WTC11 (cell line): Measurements from ENCODE around the gene STRN4. TPM values are rescaled to one million over a fixed set of nuclear protein-coding genes. Genes with fewer than 3 reads are reported as not detected.
"Not testable (repeated sequence)": the region's sequence is repeated elsewhere in the genome, so short reads cannot be mapped to it uniquely, and the experiment has no call there.

Experiments used
- ATAC-seq: fragments of 200-7000 bp; cut with Tn5 transposase; 2 replicates; pipeline ENCODE4 v1.10.0; 2021; ENCODE audit warnings: mild to moderate bottlenecking, moderate library complexity
- CTCF ChIA-PET: fragments of 300-600 bp; sonication (Branson Sonifier 250); formaldehyde crosslinking; loops from one replicate; lab custom pipeline; 2021; ENCODE audit warnings: antibody characterized with exemption; lab: Charles Lee
- POLR2A ChIA-PET: fragments of 350-600 bp; sonication (Branson Sonifier 250); formaldehyde crosslinking; loops from one replicate; lab custom pipeline; 2021; ENCODE audit warnings: antibody characterized with exemption; lab: Charles Lee
- DNase-seq: peaks from one replicate; pipeline ENCODE4 v3.0.0; 2021; ENCODE audit warnings: low spot score
- H3K27ac Mint-ChIP-seq: 2 replicates; pipeline ENCODE4 v1.8.0; 2021; ENCODE audit warnings: mixed read lengths
- H3K27me3 Mint-ChIP-seq: 2 replicates; pipeline ENCODE4 v1.8.0; 2021; ENCODE audit warnings: low read depth, mild to moderate bottlenecking, moderate library complexity, mixed read lengths
- H3K36me3 Mint-ChIP-seq: 2 replicates; pipeline ENCODE4 v1.8.0; 2021; ENCODE audit warnings: mixed read lengths
- H3K4me1 Mint-ChIP-seq: 2 replicates; pipeline ENCODE4 v1.8.0; 2022; ENCODE audit warnings: mixed read lengths
- H3K4me3 Mint-ChIP-seq: 2 replicates; pipeline ENCODE4 v1.8.0; 2021; ENCODE audit warnings: mild to moderate bottlenecking, moderate library complexity, mixed read lengths
- H3K9me3 Mint-ChIP-seq: 2 replicates; pipeline ENCODE4 v1.8.0; 2021; ENCODE audit warnings: mixed read lengths
- CREB1 ChIP-seq: sonication (generic); formaldehyde crosslinking; IDR thresholded peaks from 2 replicates; pipeline ENCODE4 v1.8.0; 2023; ENCODE audit warnings: mild to moderate bottlenecking, missing genetic modification reagents
- CREM ChIP-seq: sonication (generic); formaldehyde crosslinking; IDR thresholded peaks from 2 replicates; pipeline ENCODE4 v1.8.1; 2022; ENCODE audit warnings: mild to moderate bottlenecking, missing genetic modification reagents, moderate library complexity
- ETV6 ChIP-seq: sonication (generic); formaldehyde crosslinking; IDR thresholded peaks from 2 replicates; pipeline ENCODE4 v1.8.1; 2022; ENCODE audit warnings: mild to moderate bottlenecking, missing genetic modification reagents
- FOXK1 ChIP-seq: sonication (generic); formaldehyde crosslinking; IDR thresholded peaks from 2 replicates; pipeline ENCODE4 v1.8.0; 2022; ENCODE audit warnings: mild to moderate bottlenecking, moderate library complexity, missing genetic modification reagents
- GABPB1 ChIP-seq: sonication (generic); formaldehyde crosslinking; IDR thresholded peaks from 2 replicates; pipeline ENCODE4 v1.8.1; 2023; ENCODE audit warnings: mild to moderate bottlenecking, missing genetic modification reagents
- NFYB ChIP-seq: sonication (generic); formaldehyde crosslinking; conservative IDR thresholded peaks from 2 replicates; pipeline ENCODE4 v1.8.0; 2022; ENCODE audit warnings: low read depth, missing genetic modification reagents
- PRRX2 ChIP-seq: fragments of 250-450 bp; sonication (Bioruptor Pico); IDR thresholded peaks from 2 replicates; pipeline ENCODE4 v1.8.0; 2021; ENCODE audit warnings: mild to moderate bottlenecking
- RORB ChIP-seq: fragments of 250-450 bp; sonication (Bioruptor Pico); IDR thresholded peaks from 2 replicates; pipeline ENCODE4 v1.9.0; 2021; ENCODE audit warnings: mild to moderate bottlenecking
- SP1 ChIP-seq: sonication (generic); formaldehyde crosslinking; conservative IDR thresholded peaks from 2 replicates; pipeline ENCODE4 v1.8.1; 2022; ENCODE audit warnings: missing genetic modification reagents
- ZNF138 ChIP-seq: sonication (generic); formaldehyde crosslinking; conservative IDR thresholded peaks from 2 replicates; pipeline ENCODE4 v1.8.1; 2022; ENCODE audit warnings: mild to moderate bottlenecking, moderate library complexity, missing genetic modification reagents
- ZNF232 ChIP-seq: sonication (generic); formaldehyde crosslinking; IDR thresholded peaks from 2 replicates; pipeline ENCODE4 v1.8.0; 2022; ENCODE audit warnings: mild to moderate bottlenecking, missing genetic modification reagents
- ZNF671 ChIP-seq: fragments of 250-450 bp; sonication (Bioruptor Pico); IDR thresholded peaks from 2 replicates; pipeline ENCODE4 v1.8.0; 2021; ENCODE audit warnings: mild to moderate bottlenecking
- total RNA-seq: library from RNA; stranded (reverse); gene quantifications from 3 replicates; pipeline ENCODE4 v1.2.3, GENCODE V29; 2021
- TF ChIP-seq, protein P1 (sequence below): sonication (generic); formaldehyde crosslinking; IDR thresholded peaks from 2 replicates; pipeline ENCODE4 v1.8.0; 2022; ENCODE audit warnings: mild to moderate bottlenecking, missing genetic modification reagents
- TF ChIP-seq, protein P2 (sequence below): sonication (generic); formaldehyde crosslinking; IDR thresholded peaks from 2 replicates; pipeline ENCODE4 v1.8.1; 2022; ENCODE audit warnings: missing genetic modification reagents, borderline replicate concordance
- TF ChIP-seq, protein P3 (sequence below): sonication (generic); formaldehyde crosslinking; IDR thresholded peaks from 2 replicates; pipeline ENCODE4 v1.8.1; 2022; ENCODE audit warnings: mild to moderate bottlenecking, missing genetic modification reagents, moderate library complexity, borderline replicate concordance
- TF ChIP-seq, protein P4 (sequence below): sonication (generic); formaldehyde crosslinking; IDR thresholded peaks from 2 replicates; pipeline ENCODE4 v1.8.1; 2023; ENCODE audit warnings: mild to moderate bottlenecking, moderate library complexity, missing genetic modification reagents

The STRN4 gene
- total RNA-seq, 1 experiment from 2014 or later = 144 TPM

DNA sequence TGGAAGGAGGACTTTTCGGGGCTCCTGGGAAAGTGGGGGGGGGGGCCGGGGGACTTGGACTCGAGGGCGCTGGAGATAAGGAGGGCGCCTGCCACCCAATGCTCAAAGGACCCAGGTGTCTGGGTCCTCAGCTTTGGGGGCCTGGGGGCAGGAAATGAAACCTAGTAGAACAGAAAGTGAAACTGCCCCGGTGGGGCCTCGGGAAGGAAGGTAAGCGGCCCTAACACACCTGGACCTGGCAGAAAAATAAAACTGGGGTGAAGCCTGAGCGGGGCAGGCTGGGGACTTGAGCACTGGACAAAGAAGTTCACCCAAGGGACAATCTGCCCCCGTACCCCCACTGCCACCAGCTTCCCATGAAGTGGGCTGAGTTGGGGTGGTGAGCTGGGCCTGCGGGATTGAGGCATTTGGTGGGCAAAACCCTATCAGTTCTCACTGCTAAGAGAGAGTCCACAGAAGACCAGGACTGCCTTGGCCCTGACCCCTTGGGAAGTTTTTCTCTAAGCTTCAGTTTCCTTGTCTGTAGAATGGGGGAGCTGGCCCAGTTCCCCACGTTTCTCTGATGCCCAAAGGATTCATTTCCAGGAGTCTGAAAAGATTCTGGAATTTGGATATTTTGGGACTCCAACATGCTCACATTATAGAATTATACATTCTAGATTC, 31.7 kb downstream of the STRN4 start:
- CTCF ChIA-PET = interaction anchor here (0.5 to 3.9 kb wide), 17 partner anchors 9 to 702 kb away, joined by 3 to 32 read pairs (median 5); partner anchors contain the start of genes DACT3 and FKRP
- Mint-ChIP-seq H3K4me1 (peaks cover 24% of the 10 kb centered on the region), H3K9me3 (no peaks in the 10 kb centered on the region), H3K27me3 (no peaks in the 10 kb centered on the region), H3K4me3 (peak overlapping the region; percentile 95), H3K27ac (peak overlapping the region; percentile 82)
- POLR2A ChIA-PET = interaction anchor here (0.6 to 2.0 kb wide), 5 partner anchors 11 to 945 kb away, joined by 3 to 8 read pairs (median 4); partner anchors contain the start of genes CALM3 and SIX5
- DNase-seq = no peak
- no peak for TF ChIP-seq ZNF232 (CRISPR knock-in tag)
- TF ChIP-seq RORB (CRISPR knock-in tag) = no peak
- TF ChIP-seq ZNF138 = no peak
- no peak for TF ChIP-seq GABPB1 (CRISPR knock-in tag)
- TF ChIP-seq, protein P1, sequence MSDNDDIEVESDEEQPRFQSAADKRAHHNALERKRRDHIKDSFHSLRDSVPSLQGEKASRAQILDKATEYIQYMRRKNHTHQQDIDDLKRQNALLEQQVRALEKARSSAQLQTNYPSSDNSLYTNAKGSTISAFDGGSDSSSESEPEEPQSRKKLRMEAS = no peak
- TF ChIP-seq ETV6 (CRISPR knock-in tag) = no peak
- no peak for TF ChIP-seq PRRX2
- TF ChIP-seq, protein P2, sequence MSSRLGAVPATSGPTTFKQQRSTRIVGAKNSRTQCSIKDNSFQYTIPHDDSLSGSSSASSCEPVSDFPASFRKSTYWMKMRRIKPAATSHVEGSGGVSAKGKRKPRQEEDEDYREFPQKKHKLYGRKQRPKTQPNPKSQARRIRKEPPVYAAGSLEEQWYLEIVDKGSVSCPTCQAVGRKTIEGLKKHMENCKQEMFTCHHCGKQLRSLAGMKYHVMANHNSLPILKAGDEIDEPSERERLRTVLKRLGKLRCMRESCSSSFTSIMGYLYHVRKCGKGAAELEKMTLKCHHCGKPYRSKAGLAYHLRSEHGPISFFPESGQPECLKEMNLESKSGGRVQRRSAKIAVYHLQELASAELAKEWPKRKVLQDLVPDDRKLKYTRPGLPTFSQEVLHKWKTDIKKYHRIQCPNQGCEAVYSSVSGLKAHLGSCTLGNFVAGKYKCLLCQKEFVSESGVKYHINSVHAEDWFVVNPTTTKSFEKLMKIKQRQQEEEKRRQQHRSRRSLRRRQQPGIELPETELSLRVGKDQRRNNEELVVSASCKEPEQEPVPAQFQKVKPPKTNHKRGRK = no peak
- no peak for TF ChIP-seq ZNF671 (CRISPR knock-in tag)
- TF ChIP-seq NFYB = no peak
- TF ChIP-seq, protein P3, sequence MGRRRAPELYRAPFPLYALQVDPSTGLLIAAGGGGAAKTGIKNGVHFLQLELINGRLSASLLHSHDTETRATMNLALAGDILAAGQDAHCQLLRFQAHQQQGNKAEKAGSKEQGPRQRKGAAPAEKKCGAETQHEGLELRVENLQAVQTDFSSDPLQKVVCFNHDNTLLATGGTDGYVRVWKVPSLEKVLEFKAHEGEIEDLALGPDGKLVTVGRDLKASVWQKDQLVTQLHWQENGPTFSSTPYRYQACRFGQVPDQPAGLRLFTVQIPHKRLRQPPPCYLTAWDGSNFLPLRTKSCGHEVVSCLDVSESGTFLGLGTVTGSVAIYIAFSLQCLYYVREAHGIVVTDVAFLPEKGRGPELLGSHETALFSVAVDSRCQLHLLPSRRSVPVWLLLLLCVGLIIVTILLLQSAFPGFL (CRISPR knock-in tag) = no peak
- TF ChIP-seq, all 79 proteins: peak for 0
- no peak for ATAC-seq
- peaks cover 7% of the 10 kb centered on the region for H3K36me3 Mint-ChIP-seq

DNA sequence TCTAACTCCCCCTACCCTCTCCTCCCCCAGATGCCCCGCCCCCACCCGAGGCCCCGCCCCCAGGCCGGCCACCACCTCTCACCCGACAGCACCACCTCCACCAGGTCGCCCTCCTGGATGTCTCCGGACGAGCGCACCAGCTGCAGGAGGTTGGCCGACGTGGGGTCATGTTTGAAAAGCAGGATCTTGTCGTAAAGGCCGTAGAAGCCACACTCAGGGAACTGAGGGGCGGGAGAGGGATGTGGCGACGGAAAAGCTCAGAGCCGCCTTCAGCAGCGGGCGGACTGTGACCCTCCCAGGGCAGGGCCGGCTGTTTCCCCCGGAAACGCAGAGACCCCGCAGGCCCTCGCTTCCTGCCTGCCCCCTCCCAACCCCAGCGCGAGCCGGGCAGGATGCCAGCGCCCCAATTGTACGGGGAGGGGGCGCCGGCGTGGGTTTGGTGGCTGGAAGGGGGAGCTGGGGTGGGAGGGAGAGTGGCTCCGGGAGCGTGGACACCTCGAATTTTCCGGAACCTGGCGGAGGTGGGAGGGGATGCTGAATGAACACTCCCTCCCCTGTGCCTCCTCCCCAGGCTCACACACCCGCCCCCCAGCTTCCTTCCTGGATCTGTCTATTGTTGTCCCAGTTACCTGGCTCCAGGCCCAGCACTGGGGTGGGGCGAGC, 32.3 kb downstream of the STRN4 start:
- H3K4me3 Mint-ChIP-seq = peak overlapping the region; percentile 95
- ATAC-seq (peak; percentile 43), DNase-seq (peak; percentile 82)
- H3K9me3 Mint-ChIP-seq = no peaks in the 10 kb centered on the region
- CTCF ChIA-PET = interaction anchor here (0.5 to 3.9 kb wide), 17 partner anchors 8 to 897 kb away, joined by 3 to 32 read pairs (median 5); partner anchors contain the start of genes DACT3 and FKRP
- peak overlapping the region; percentile 98 for H3K27ac Mint-ChIP-seq
- peaks cover 8% of the 10 kb centered on the region for H3K36me3 Mint-ChIP-seq
- H3K4me1 Mint-ChIP-seq = peaks cover 24% of the 10 kb centered on the region
- no peaks in the 10 kb centered on the region for H3K27me3 Mint-ChIP-seq
- POLR2A ChIA-PET = interaction anchor here (0.6 to 2.0 kb wide), 5 partner anchors 10 to 945 kb away, joined by 3 to 8 read pairs (median 4); partner anchors contain the start of genes CALM3 and SIX5
- no peak for TF ChIP-seq CREB1 (CRISPR knock-in tag)
- peak; percentile 92 for TF ChIP-seq ETV6 (CRISPR knock-in tag)
- TF ChIP-seq, protein P4, sequence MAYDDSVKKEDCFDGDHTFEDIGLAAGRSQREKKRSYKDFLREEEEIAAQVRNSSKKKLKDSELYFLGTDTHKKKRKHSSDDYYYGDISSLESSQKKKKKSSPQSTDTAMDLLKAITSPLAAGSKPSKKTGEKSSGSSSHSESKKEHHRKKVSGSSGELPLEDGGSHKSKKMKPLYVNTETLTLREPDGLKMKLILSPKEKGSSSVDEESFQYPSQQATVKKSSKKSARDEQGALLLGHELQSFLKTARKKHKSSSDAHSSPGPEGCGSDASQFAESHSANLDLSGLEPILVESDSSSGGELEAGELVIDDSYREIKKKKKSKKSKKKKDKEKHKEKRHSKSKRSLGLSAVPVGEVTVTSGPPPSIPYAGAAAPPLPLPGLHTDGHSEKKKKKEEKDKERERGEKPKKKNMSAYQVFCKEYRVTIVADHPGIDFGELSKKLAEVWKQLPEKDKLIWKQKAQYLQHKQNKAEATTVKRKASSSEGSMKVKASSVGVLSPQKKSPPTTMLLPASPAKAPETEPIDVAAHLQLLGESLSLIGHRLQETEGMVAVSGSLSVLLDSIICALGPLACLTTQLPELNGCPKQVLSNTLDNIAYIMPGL (CRISPR knock-in tag) = 0 out of 2 replicates have a peak, but pooled peaks have one; percentile 58
- TF ChIP-seq SP1 (CRISPR knock-in tag) = peak; percentile 45; the same call in 1 of the 2 replicates
- TF ChIP-seq FOXK1 (CRISPR knock-in tag) = peak; percentile 59; the same call in 1 of the 2 replicates
- TF ChIP-seq, protein P1 = peak; percentile 61; the same call in 1 of the 2 replicates
- TF ChIP-seq CREM = no peak

DNA sequence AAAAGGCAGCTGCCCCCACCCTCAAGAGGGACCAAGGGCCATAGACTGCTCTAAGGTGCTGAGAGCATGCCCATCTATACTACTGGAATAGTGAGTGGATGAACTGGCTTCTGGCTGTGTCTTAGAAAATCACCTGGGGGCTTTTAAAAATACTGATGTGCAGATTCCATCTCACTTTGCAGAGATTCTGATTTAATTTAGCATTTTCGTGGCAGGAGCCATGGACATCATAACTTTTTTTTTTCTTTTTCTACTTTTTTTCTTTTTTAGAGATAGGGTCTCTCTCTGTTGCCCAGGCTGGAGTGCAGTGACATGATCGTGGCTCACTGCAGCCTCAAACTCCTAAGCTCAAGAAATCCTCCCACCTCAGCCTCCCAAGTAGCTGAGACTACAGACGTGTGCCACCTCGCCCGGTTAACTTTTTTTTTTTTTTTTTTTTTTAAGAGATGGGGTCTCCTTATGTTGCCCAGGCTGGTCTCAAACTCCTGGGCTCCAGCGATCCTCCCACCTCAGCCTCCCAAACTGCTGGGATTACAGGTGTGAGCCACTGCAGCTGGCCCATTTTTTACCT, 33.4 kb downstream of the STRN4 start:
- ATAC-seq = not testable (repeated sequence)
- CTCF ChIA-PET = interaction anchor here (1.7 to 2.1 kb wide), 3 partner anchors 11 to 96 kb away, joined by 5 to 12 read pairs (median 9); no protein-coding TSS in a partner anchor

More for the DNA sequence above, 33.4 kb downstream of the STRN4 start:
- H3K9me3 Mint-ChIP-seq, POLR2A ChIA-PET, H3K27me3 Mint-ChIP-seq, DNase-seq, H3K27ac Mint-ChIP-seq: not testable (repeated sequence)
- peaks cover 19% of the 10 kb centered on the region for H3K4me1 Mint-ChIP-seq
- H3K4me3 Mint-ChIP-seq = peak overlapping the region; percentile 95
- H3K36me3 Mint-ChIP-seq = peaks cover 11% of the 10 kb centered on the region
